Measurements from ENCODE around the gene VASH1. TPM values are rescaled to one million over a fixed set of nuclear protein-coding genes. Genes with fewer than 3 reads are reported as not detected.

Gene VASH1
- total RNA-seq, 1 donor from 2014 or later: not detected

DNA sequence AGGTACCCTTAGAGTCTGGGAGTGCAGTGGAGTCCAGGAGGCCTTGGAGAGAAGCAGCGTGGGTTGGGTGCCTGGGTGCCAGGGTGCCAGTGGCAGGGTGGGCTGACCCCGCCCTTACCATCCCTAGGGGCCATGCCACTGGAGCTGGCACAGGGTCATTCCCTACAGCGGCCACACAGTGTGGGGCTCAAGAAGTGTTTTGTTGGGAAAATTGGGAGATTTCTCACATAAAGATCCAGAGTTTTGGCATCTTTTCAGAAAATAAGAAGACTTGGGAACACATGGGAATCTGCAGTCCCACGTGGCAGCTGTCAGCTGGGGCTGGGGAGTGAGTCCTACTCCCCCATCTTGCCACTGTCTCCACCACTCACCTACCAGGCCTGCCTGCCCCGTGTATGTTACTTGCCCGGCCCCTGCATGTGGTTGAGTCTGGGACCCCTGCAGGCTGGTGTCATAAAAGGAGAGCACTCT, 4.2 kb downstream of the VASH1 start:
- peaks cover 10% of the 10 kb centered on the region for H3K27me3 ChIP-seq (ENCODE audit: control insufficient read depth, insufficient read depth, low read length)
- no peak for FAIRE-seq

GRCh38 chr14:76767681-76768656, 6.7 kb downstream of the VASH1 start:
- FAIRE-seq: no peak

More for the DNA sequence above, 4.2 kb downstream of the VASH1 start:
- TF ChIP-seq, protein P1, sequence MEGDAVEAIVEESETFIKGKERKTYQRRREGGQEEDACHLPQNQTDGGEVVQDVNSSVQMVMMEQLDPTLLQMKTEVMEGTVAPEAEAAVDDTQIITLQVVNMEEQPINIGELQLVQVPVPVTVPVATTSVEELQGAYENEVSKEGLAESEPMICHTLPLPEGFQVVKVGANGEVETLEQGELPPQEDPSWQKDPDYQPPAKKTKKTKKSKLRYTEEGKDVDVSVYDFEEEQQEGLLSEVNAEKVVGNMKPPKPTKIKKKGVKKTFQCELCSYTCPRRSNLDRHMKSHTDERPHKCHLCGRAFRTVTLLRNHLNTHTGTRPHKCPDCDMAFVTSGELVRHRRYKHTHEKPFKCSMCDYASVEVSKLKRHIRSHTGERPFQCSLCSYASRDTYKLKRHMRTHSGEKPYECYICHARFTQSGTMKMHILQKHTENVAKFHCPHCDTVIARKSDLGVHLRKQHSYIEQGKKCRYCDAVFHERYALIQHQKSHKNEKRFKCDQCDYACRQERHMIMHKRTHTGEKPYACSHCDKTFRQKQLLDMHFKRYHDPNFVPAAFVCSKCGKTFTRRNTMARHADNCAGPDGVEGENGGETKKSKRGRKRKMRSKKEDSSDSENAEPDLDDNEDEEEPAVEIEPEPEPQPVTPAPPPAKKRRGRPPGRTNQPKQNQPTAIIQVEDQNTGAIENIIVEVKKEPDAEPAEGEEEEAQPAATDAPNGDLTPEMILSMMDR (IDR thresholded peaks at IDR 0.05; ENCODE audit: insufficient read depth, low read length, severe bottlenecking): no peak
- Histone ChIP-seq H3K4me3 (ENCODE audit: low read depth, low read length) (no peak overlapping the region), H3K36me3 (ENCODE audit: control insufficient read depth, insufficient read depth, low read length) (no peaks in the 10 kb centered on the region)
- no peak for DNase-seq (ENCODE audit: low read depth)

DNA sequence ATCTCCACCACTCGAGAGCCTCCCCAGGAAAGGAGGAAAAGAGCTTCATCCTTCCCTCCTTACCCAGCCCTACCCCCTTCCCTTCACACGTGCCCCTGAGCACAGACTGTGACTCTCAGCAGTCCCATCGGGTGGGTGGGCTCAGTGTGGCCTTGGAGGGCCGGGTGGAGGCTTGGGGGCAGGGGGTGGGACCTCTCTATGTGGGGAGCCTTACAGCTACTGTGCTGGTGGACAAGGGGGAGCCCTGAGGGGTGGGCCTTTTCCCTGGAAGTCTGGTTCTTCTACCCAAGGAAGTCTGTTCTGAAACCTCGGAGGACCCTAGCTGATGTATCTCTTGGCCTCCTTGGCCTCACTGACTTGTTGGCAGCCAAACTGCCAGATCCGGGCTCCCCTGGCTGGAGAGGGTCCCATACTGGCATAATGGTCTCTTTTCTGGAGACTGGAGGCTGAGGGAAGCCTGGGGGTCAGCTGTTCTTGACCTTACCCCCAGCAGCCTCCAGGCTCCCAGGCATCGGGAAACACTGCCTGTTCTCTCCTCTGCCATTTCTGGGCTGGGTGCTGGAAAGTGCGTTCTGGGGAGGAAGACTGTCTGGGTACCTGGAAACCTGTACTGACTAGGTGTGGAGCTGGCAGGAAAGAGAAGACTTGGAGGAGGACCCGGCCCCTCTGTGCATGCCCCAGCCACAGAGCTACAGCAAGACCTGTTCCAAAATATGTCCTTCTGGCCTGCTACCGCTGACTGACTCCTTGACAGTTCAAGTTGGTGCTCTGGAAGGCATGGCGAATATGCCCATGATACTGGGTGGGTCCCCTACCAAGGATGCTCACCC, 7.6 kb downstream of the VASH1 start:
- no peak for FAIRE-seq
- Histone ChIP-seq H3K4me3 (ENCODE audit: low read depth, low read length) (no peak overlapping the region), H3K27me3 (ENCODE audit: control insufficient read depth, insufficient read depth, low read length) (peaks cover 11% of the 10 kb centered on the region), H3K36me3 (ENCODE audit: control insufficient read depth, insufficient read depth, low read length) (no peaks in the 10 kb centered on the region)
- TF ChIP-seq, protein P1 (IDR thresholded peaks at IDR 0.05; ENCODE audit: insufficient read depth, low read length, severe bottlenecking): no peak
- DNase-seq (ENCODE audit: low read depth): no peak

More at GRCh38 chr14:76767681-76768656, 6.7 kb downstream of the VASH1 start:
- no peak overlapping the region for H3K4me3 ChIP-seq (ENCODE audit: low read depth, low read length)
- H3K27me3 ChIP-seq (ENCODE audit: control insufficient read depth, insufficient read depth, low read length): peaks cover 11% of the 10 kb centered on the region
- TF ChIP-seq, protein P1 (IDR thresholded peaks at IDR 0.05; ENCODE audit: insufficient read depth, low read length, severe bottlenecking): no peak
- no peak for DNase-seq (ENCODE audit: low read depth)
- H3K36me3 ChIP-seq (ENCODE audit: control insufficient read depth, insufficient read depth, low read length): no peaks in the 10 kb centered on the region

DNA sequence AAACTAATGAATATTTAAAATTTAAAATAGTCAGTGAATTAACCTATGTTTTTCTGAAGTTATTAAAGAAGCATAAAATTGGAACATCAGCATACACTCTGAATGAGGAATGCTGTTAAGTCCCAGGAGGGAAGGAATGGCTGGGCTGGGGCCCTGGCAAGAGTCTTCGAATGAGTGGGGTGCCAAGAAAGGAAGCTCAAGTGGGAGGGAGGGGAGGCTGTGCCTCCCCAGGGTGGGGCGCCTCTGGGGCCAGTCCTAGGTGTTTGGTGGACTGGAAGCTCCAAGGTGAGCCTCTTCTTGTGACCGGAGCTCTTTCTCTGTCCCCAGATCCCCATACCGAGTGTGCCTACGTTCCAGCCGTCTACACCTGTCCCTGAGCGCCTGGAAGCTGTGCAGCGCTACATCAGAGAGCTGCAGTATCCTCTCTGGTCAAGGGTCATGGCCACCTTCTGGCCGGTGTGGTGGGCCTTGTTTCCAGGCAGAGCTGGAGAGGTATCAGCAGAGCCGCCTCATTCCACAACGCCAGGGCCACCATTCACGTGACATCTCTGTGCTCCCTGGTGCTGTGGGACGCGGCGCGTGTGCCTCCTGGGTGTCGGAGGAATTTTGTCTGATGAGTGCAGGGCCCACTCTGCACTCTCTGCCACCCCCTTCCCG, 8.5 kb downstream of the VASH1 start:
- TF ChIP-seq, protein P1 (IDR thresholded peaks at IDR 0.05; ENCODE audit: insufficient read depth, low read length, severe bottlenecking): no peak
- Histone ChIP-seq H3K36me3 (ENCODE audit: control insufficient read depth, insufficient read depth, low read length) (no peaks in the 10 kb centered on the region), H3K4me3 (ENCODE audit: low read depth, low read length) (no peak overlapping the region), H3K27me3 (ENCODE audit: control insufficient read depth, insufficient read depth, low read length) (peaks cover 11% of the 10 kb centered on the region)
- no peak for FAIRE-seq
- DNase-seq (ENCODE audit: low read depth): no peak

Measured in bronchial epithelial cell (primary cell).